Measurements from ENCODE around the gene SYTL2. TPM values are rescaled to one million over a fixed set of nuclear protein-coding genes. Genes with fewer than 3 reads are reported as not detected.

Gene SYTL2
- total and polyA plus RNA-seq, 4 donors = 2.6 to 27.4 (median 4.4) TPM

DNA sequence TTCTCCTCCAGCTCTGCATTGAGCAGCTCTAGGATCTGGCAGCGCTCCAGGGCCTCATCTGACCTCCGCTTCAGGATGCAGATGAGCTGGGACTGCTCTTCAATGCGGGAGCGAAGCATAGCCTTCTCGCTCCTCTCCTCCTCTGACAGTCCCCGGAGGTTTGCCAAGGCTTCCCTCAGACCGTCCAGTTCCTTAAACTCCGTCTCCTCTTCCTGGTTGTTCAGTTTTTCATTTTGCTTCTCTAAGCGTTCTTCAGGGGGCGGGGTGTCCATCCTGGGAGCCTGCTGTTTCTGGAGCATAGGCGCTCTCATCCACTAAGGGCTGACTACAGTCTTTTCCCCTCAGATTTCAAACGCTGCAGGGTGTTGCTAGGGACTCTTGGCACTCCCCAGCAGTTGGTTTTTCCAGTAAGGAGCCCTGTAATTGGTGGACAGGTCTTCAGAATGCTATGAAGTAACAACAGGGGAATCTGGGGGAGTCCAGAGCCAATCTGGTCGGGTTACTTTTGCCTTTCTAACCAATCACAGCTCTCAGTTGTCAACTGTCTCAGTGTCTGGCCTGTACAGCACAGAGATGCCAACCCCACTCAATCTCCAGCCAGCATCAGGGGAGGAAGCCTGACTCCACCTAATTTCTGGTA lies 125.0 kb downstream of the SYTL2 start, which contains the start of gene CCDC89:
TSS of gene CCDC89 (minus strand) at position 376 of the 640 bp plus-strand sequence. CDS start at position 311, 65 bp downstream.
- peak within 1 kb of the TSS in 1 of 2 donors; percentile 16 for H3K27ac ChIP-seq (ENCODE audit: low read depth in 1 of 2, low read length in 2 of 2)
- DNase-seq (ENCODE audit: low spot score) = no peak
- TF ChIP-seq RAD21 (IDR thresholded peaks at IDR 0.05) (peak in 1 of 2 donors; percentile 8), TAF1 (conservative IDR thresholded peaks at IDR 0.05) (no peak), ZBTB33 (IDR thresholded peaks at IDR 0.05) (no peak), JUND (IDR thresholded peaks at IDR 0.05) (no peak), HNF4G (IDR thresholded peaks at IDR 0.05) (no peak)
- peaks cover 0 to 2% (median 0%) of the 10 kb centered on the region in 4 donors for H3K36me3 ChIP-seq (ENCODE audit: control insufficient read depth in 4 of 4, insufficient read depth in 3 of 4, low read depth in 1 of 4, low read length in 3 of 4)
- H3K4me3 ChIP-seq (ENCODE audit: low read depth in 1 of 3, low read length in 3 of 3) = no peak within 1 kb of the TSS
- H3K9me3 ChIP-seq (ENCODE audit: control insufficient read depth in 4 of 4, low read length in 3 of 4) = no peaks in the 10 kb centered on the region
- H3K27me3 ChIP-seq (ENCODE audit: control insufficient read depth in 4 of 4, insufficient read depth in 4 of 4, low read length in 3 of 4) = no peaks in the 10 kb centered on the region
- peak within 1 kb of the TSS in 1 of 2 donors; percentile 13 for H3K9ac ChIP-seq (ENCODE audit: low read depth in 1 of 2, low read length in 2 of 2)
- peaks cover 0 to 3% (median 1%) of the 10 kb centered on the region in 4 donors for H3K4me1 ChIP-seq (ENCODE audit: control insufficient read depth in 4 of 4, insufficient read depth in 4 of 4, low read length in 3 of 4)
- WGBS = 76% methylated on average over 13 of the region's 13 CpGs

DNA sequence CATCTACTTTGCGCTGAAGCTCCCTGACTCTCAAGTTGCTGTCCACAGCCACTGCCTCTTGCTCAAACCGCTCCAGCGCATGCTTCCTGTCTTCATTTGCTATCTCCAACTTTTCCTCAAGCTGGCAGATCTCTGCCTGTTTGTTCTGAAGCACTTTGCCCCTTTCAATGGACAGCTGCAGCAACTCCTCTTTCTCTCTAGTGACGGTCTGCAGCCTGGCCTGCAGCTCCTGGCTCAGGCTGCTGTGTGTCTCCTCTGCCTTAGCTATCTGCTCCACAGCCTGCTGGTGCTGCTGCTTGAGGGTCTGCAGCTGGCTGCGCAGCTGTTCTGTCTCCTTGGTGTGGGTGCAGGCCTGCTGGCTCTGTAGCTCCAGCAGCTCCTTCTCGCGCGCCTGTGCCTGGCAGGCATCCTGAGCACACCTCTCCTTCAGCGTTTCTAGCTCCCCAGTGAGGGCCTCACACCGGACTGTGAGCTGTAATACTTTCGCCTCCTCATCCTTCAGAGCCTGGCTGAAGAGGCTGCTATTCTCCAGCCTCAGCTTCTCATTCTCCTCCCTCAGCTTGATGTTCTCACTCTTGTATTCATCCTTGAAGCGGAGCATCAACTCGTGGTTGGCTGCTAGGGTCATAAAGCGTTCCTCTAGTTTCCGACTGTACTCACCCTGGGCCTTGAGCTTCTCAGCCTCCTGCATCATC lies 125.7 kb downstream of the SYTL2 start:
- peak overlapping the region in 1 of 2 donors; percentile 16 for H3K27ac ChIP-seq (ENCODE audit: low read depth in 1 of 2, low read length in 2 of 2)
- H3K36me3 ChIP-seq (ENCODE audit: control insufficient read depth in 4 of 4, insufficient read depth in 3 of 4, low read depth in 1 of 4, low read length in 3 of 4) = no peaks in the 10 kb centered on the region
- no peak overlapping the region for H3K4me3 ChIP-seq (ENCODE audit: low read depth in 1 of 3, low read length in 3 of 3)
- H3K4me1 ChIP-seq (ENCODE audit: control insufficient read depth in 4 of 4, insufficient read depth in 4 of 4, low read length in 3 of 4) = peaks cover 0 to 3% (median 1%) of the 10 kb centered on the region in 4 donors
- H3K9me3 ChIP-seq (ENCODE audit: control insufficient read depth in 4 of 4, low read length in 3 of 4) = no peaks in the 10 kb centered on the region
- H3K9ac ChIP-seq (ENCODE audit: low read depth in 1 of 2, low read length in 2 of 2) = no peak overlapping the region
- no peak for DNase-seq (ENCODE audit: low spot score)
- TF ChIP-seq FOXA2 (IDR thresholded peaks at IDR 0.05) = no peak
- no peak for TF ChIP-seq YY1 (IDR thresholded peaks at IDR 0.05)
- no peak for TF ChIP-seq HNF4G (IDR thresholded peaks at IDR 0.05)
- TF ChIP-seq MAX (IDR thresholded peaks at IDR 0.05) = no peak
- TF ChIP-seq TAF1 (conservative IDR thresholded peaks at IDR 0.05) = no peak
- no peak for TF ChIP-seq NR2F2 (IDR thresholded peaks at IDR 0.05)
- no peak for TF ChIP-seq EGR1 (IDR thresholded peaks at IDR 0.05; ENCODE audit: low read depth in 2 of 2)
- no peak for TF ChIP-seq FOXA1 (IDR thresholded peaks at IDR 0.05)
- TF ChIP-seq GABPA (IDR thresholded peaks at IDR 0.05 in 1 of 2, conservative IDR thresholded peaks at IDR 0.05 in 1 of 2) = no peak
- TF ChIP-seq RAD21 (IDR thresholded peaks at IDR 0.05) = no peak
- TF ChIP-seq, protein P1, sequence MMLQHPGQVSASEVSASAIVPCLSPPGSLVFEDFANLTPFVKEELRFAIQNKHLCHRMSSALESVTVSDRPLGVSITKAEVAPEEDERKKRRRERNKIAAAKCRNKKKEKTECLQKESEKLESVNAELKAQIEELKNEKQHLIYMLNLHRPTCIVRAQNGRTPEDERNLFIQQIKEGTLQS (IDR thresholded peaks at IDR 0.05) = no peak
- no peak for TF ChIP-seq ZBTB33 (IDR thresholded peaks at IDR 0.05)
- no peak for TF ChIP-seq HNF4A (conservative IDR thresholded peaks at IDR 0.05)
- no peak for TF ChIP-seq CTCF (IDR thresholded peaks at IDR 0.05; ENCODE audit: low read depth, low read length, missing input control)
- no peak for TF ChIP-seq JUND (IDR thresholded peaks at IDR 0.05)
- TF ChIP-seq, protein P2, sequence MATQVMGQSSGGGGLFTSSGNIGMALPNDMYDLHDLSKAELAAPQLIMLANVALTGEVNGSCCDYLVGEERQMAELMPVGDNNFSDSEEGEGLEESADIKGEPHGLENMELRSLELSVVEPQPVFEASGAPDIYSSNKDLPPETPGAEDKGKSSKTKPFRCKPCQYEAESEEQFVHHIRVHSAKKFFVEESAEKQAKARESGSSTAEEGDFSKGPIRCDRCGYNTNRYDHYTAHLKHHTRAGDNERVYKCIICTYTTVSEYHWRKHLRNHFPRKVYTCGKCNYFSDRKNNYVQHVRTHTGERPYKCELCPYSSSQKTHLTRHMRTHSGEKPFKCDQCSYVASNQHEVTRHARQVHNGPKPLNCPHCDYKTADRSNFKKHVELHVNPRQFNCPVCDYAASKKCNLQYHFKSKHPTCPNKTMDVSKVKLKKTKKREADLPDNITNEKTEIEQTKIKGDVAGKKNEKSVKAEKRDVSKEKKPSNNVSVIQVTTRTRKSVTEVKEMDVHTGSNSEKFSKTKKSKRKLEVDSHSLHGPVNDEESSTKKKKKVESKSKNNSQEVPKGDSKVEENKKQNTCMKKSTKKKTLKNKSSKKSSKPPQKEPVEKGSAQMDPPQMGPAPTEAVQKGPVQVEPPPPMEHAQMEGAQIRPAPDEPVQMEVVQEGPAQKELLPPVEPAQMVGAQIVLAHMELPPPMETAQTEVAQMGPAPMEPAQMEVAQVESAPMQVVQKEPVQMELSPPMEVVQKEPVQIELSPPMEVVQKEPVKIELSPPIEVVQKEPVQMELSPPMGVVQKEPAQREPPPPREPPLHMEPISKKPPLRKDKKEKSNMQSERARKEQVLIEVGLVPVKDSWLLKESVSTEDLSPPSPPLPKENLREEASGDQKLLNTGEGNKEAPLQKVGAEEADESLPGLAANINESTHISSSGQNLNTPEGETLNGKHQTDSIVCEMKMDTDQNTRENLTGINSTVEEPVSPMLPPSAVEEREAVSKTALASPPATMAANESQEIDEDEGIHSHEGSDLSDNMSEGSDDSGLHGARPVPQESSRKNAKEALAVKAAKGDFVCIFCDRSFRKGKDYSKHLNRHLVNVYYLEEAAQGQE (IDR thresholded peaks at IDR 0.05) = no peak
- no peak for TF ChIP-seq SP1 (IDR thresholded peaks at IDR 0.05)
- TF ChIP-seq RXRA (IDR thresholded peaks at IDR 0.05) = no peak
- H3K27me3 ChIP-seq (ENCODE audit: control insufficient read depth in 4 of 4, insufficient read depth in 4 of 4, low read length in 3 of 4) = no peaks in the 10 kb centered on the region
- 77% methylated on average over 15 of the region's 15 CpGs for WGBS

Data from liver (tissue), 9 donors.